ENCODE data around the gene LRRC19.

LRRC19 gene

DNA sequence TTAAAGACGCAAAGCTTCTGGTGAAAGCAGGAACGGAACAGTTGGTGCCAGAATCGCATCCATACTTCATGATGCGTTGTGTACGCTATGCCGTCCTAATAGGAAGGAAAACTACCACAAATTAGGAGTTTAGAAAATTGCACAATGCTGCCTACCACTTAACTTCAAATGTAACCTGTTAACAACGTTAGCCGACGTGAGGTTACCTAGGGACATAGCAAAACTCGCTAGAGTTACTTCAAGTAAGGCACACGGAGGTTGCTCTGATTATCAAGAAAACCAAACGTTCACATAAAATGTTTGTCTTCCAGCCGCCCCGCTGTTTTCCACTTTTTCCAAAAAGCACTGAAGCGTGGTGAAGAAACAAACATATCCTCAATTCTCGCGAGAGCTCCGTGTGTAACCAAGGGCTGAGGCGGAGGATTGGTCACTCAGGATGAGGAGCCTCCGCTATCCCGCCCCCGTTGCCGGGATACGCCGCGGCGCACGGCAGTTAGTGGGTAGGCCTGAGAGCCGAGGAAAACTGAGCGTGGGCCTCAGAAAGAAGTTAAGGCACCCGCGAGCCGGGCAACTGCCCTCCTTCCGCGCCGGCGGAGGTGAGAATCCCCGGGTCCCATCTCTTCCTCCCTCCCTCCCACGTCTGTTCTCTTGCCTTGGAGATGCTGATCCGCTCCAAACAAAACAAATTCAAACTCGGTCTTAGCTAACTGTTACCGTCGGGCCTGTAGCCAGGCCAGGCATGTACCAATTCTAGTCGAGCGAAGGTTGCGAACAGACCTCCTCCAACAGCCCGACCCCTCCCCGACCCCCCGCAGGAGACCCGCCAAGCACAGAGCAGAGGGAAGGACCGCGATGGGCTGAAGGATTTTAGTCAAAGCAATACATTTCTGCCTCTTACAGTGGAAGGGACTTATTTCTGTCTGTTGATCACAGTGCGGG lies 49.3 kb downstream of the LRRC19 start, which contains the start of gene IFT74:
Gene IFT74 (plus strand): TSS at position 492 of the 939 bp plus-strand sequence. CDS start 5,556 bp downstream, outside the sequence.
- peak; percentile 87 for DNase-seq (ENCODE audit: low read depth, low spot score)

DNA sequence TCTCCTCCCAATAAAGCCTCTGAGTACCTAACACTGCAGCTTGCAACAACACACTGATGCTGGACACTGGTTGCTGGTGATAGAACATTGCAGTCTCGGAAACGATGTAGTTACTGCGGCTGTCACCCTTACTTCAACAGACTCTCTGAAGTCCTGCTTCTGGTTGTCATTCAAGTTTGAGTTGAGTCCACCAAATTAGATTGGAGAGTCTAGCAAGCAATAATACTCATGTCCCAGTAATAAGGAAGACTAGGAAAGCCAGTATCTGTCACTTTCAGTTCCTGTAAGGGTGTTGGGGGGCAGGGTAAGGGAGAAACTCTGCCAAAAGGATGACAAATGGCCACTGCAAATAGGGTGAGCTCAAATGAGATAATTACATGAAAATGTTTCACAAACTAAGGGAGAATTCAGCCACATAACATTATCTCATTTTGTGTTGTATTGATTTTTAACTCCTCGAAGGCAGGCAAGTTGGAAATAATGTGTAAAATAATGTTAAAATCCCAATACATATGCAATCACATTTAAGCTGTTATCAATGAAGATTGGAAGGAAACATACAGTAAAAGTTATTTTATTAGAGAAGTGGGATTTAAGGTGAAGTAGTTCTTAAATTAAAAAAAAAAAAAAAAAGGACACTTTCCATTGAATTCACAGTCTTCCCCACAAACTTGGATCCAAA lies 50.1 kb downstream of the LRRC19 start:
- no peak for DNase-seq (ENCODE audit: low read depth, low spot score)

DNA sequence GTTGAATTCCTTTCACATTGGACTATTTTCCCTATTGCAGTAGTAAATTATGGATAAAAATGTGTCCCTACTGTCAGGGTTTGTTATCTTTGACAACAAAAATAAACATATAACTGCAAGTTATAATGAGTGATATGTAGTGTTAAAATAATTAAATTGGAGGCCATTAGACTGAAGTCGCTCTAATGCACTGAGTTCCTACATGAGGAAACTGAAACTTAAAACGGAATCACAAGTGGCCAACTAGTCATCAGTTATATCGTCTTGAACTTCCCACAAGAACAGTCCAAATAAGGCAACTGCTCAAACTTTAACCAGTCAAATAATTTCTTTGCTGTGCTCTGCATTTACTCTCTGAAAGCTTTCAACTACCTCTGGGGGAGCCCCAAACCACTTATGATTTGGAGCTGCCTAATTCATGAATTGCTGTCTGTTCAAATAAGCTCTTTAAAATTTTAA lies 51.4 kb downstream of the LRRC19 start:
- DNase-seq (ENCODE audit: low read depth, low spot score): no peak

DNA sequence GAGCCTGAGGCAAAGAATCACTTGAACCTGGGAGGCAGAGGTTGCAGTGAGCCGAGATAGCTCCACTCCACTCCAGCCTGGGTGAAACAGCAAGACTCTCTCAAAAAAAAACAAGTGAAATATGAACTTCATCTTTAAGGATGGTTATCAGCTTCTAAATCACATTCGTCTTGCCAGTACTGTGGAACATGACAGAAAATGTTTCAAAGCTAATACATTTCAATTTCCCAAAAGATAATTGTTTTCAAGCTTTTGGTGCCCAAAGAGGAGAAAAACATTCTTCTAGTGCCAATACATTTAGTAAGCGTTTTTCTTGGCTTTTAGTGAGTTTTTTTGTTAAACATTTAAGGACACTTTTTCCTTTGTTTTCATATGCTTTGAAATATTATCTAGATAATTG lies 53.7 kb downstream of the LRRC19 start:
- no peak for DNase-seq (ENCODE audit: low read depth, low spot score)

DNA sequence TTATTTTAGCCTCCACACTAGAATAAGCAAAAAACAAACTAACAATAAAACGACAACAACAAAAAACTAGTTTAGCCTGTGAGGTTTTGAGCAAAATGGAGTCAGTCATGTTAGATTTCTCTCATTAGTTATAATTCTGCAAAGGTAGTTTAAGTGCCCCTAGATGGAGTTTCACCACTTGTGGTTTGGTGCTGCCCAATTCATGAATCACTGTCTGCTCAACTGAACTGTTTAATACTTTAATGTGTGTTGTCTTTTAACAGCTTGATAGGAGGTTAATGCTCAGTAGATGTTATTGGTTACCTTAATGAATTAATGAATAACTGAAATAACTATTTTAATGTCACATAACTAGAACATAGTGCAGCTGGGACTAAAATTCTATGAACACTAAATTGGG lies 55.0 kb downstream of the LRRC19 start:
- DNase-seq (ENCODE audit: low read depth, low spot score): no peak

DNA sequence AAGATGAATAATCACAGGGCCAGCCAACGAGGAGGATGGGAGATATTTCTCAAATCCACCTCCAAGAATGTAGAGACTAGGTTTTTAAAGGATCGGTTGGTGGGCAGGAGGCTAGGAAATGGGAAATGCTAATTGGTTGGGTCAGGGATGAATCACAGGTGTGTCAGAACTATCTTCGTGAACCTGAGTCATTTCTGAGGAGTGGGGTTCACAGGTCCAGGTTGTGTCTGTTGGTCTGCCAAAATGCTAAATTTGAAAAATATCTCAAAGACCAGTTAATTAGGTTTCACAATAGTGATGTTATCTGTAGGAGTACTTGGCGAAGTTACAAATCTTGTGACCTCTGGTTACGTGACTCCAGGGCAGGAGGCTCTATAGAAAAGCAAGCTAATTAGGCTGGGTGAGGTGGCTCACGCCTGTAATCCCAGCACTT lies 55.8 kb downstream of the LRRC19 start:
- no peak for DNase-seq (ENCODE audit: low read depth, low spot score)

DNA sequence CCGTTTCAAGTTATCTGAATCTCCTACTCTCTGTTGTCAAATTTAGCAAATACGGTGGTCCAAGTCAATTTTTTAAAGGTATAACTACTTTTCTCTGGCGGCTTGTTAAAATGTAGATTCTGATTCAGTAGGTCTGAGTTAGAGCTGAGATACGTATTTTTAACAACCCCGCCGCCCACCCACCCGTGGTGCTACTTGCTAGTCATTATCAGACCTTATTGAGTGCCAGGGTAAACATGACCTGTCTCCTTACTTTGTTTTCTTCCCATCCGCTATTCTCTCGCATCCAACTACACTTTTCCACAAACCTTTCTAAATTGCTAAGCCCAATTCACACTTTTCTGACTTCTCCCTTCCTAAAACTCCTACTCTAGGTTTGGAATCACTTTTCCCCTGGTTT lies 57.7 kb downstream of the LRRC19 start:
- no peak for DNase-seq (ENCODE audit: low read depth, low spot score)

DNA sequence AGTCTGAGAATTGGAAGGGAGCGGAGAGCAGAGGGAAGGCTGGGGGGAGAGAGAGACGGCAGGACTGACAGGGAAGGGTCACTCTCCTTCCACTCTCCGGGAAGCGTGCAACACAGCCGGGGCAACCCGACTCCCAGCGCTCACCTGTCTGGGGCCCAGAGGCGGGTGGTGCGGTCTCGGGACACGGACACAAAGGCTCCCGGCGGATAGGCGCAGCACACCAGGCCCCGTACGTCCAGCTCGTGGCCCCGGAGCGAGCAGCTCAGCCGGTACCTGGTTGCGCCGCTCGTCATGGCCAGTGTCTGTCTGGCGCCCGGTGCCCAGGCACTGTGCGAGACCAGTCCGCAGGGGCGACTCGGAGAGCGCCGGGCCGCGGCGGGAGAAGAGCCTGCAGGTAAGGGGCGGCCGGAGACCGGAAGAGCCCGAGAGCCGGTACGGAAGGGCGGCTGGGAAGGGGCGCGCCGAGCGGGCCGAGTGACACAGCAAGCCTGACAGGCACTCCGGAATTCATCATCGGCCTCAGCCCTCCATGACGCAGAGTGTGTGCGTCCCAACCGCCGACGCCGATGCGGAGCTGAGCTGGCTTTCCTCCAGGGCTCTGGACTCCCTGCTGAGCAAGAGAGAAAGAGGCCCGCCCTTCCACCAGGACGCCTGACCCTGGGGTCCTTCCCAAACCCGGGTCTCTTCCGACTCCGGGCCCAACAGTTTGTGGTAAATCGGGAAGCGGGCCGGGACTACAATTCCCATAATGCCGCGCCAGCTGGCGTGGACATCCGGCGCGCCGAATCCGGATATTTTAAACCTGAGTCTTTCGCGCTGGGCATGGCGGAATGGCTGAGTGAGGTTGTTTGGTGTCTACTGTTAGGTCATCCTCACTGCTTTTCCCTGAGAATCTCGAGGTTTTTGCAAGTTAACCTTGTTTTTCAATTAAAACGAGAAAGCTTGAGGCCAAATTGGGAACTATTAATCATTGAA lies 58.4 kb downstream of the LRRC19 start, which contains the start of gene PLAA:
Gene PLAA (minus strand): TSS at position 490 of the 975 bp plus-strand sequence. CDS start 197 bp downstream, at position 293.
- peak; percentile 66 for DNase-seq (ENCODE audit: low read depth, low spot score)

DNA sequence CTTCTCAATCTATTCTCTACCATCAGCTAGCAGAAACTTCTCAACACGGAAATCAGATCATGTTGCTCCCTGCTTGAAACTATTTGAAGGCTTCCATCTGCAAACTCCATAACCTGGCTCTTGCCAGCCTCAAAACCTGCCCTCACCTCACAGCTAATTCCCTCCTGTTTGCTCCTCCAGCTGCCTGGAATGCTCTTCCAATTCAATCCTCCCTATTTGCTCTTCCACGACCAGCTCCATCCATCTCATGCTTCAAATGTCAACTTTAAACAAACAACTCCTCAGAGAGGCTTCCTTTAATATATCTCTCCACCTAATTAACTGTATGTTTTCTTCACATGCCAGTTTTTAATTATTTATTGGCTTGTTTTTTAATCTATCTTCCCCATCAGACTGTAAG lies 59.9 kb downstream of the LRRC19 start:
- DNase-seq (ENCODE audit: low read depth, low spot score): no peak

Measured in activated naive CD8-positive, alpha-beta T cell treated with anti-CD3 and anti-CD28 coated beads, Interleukin-2, amount 50 U/mL, for 16 hours (primary cell).